ENCODE results near the gene ZNF157. TPM values are rescaled to one million over a fixed set of nuclear protein-coding genes. Genes with fewer than 3 reads are reported as not detected.

Gene ZNF157
- total RNA-seq, 1 experiment from 2014 or later, result 0.07 TPM

DNA sequence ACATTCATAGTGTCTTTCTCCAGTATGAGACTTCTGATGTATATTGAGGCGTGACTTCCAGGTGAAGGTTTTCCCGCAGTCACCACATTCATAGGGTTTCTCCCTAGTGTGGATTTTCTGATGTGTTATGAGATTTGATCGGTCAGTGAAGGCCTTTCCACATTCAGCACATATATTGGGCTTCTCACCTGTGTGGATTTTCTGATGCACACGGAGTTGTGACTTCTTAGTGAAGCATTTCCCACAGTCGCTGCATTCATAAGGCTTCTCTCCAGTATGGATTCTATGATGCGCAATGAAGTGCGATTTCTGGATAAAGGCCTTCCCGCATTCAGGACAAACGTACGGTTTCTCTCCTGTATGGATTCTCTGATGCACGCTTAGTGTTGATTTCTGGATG is 77.2 kb downstream of the ZNF157 start:
- Histone ChIP-seq H3K4me3 (ENCODE audit: low read length) (no peak overlapping the region), H4K20me1 (ENCODE audit: low read length) (no peaks in the 10 kb centered on the region), H3K4me1 (ENCODE audit: insufficient read depth, low read length) (peaks cover 9% of the 10 kb centered on the region; the same call in 1 of the 2 replicates), H3K27me3 (ENCODE audit: low read length) (no peaks in the 10 kb centered on the region), H2AFZ (ENCODE audit: low read length) (no peak overlapping the region), H3K79me2 (ENCODE audit: low read length) (no peaks in the 10 kb centered on the region), H3K36me3 (ENCODE audit: low read depth, low read length) (peaks cover 44% of the 10 kb centered on the region), H3F3A (ENCODE audit: low read length, unreplicated experiment) (no peaks in the 10 kb centered on the region), H3K9me2 (replicated peaks; ENCODE audit: low read length) (no peaks in the 10 kb centered on the region), H3K27ac (ENCODE audit: low read length) (peak overlapping the region; percentile 75), H3K9ac (ENCODE audit: low read length) (no peak overlapping the region), H3K9me3 (ENCODE audit: low read length) (peaks cover 23% of the 10 kb centered on the region; the same call in 1 of the 2 replicates), H3K4me2 (ENCODE audit: low read length) (no peak overlapping the region)
- no TSS peak for BruUV-seq (replicated peaks)
- ATAC-seq (no peak), DNase-seq (no peak)
- intact Hi-C loops (cut with micrococcal nuclease), result no loop called here
- CTCF ChIA-PET, result no interaction called here
- POLR2A ChIA-PET (ENCODE audit: unreplicated experiment), result no interaction called here
- TF ChIP-seq, protein P1, sequence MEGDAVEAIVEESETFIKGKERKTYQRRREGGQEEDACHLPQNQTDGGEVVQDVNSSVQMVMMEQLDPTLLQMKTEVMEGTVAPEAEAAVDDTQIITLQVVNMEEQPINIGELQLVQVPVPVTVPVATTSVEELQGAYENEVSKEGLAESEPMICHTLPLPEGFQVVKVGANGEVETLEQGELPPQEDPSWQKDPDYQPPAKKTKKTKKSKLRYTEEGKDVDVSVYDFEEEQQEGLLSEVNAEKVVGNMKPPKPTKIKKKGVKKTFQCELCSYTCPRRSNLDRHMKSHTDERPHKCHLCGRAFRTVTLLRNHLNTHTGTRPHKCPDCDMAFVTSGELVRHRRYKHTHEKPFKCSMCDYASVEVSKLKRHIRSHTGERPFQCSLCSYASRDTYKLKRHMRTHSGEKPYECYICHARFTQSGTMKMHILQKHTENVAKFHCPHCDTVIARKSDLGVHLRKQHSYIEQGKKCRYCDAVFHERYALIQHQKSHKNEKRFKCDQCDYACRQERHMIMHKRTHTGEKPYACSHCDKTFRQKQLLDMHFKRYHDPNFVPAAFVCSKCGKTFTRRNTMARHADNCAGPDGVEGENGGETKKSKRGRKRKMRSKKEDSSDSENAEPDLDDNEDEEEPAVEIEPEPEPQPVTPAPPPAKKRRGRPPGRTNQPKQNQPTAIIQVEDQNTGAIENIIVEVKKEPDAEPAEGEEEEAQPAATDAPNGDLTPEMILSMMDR (conservative IDR thresholded peaks at IDR 0.05; ENCODE audit: low read depth, low read length), result no peak
- TF ChIP-seq EZH2phosphoT487 (IDR thresholded peaks at IDR 0.05; ENCODE audit: borderline replicate concordance, low read length), result no peak
- TF ChIP-seq EZH2 (IDR thresholded peaks at IDR 0.05; ENCODE audit: low read length, unreplicated experiment), result no peak

DNA sequence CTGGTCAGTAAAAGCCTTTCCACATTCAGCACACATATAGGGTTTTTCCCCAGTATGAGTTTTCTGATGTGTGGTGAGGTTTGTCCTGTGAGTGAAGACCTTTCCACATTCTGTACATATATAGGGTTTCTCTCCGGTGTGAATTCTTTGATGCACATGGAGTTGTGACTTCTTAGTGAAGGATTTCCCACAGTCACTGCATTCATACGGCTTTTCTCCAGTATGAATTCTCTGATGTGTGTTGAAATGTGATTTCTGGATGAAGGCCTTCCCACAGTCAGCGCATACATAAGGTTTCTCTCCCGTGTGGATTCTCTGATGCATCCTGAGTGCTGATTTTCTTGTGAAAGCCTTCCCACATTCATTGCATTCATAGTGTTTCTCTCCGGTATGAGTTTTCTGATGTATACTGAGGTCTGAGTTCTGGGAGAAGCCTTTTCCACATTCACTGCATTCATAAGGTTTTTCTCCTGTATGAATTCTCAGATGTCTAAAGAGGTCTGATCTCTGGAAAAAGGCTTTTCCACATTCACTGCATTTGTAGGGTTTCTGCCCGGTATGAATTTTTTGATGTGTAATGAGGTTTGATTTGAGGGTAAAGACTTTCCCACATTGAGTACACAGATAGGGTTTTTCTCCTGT is 77.9 kb downstream of the ZNF157 start:
- DNase-seq (no peak), ATAC-seq (no peak)
- no peaks in the 10 kb centered on the region for H3K27me3 ChIP-seq (ENCODE audit: low read length)
- peaks cover 47% of the 10 kb centered on the region for H3K36me3 ChIP-seq (ENCODE audit: low read depth, low read length)
- no peak overlapping the region for H3K4me3 ChIP-seq (ENCODE audit: low read length)
- no peaks in the 10 kb centered on the region for H4K20me1 ChIP-seq (ENCODE audit: low read length)
- H3F3A ChIP-seq (ENCODE audit: low read length, unreplicated experiment), result no peaks in the 10 kb centered on the region
- peaks cover 9% of the 10 kb centered on the region; the same call in 1 of the 2 replicates for H3K4me1 ChIP-seq (ENCODE audit: insufficient read depth, low read length)
- intact Hi-C loops (cut with micrococcal nuclease), result no loop called here
- H3K4me2 ChIP-seq (ENCODE audit: low read length), result no peak overlapping the region
- peaks cover 23% of the 10 kb centered on the region; the same call in 1 of the 2 replicates for H3K9me3 ChIP-seq (ENCODE audit: low read length)
- TF ChIP-seq EZH2 (IDR thresholded peaks at IDR 0.05; ENCODE audit: low read length, unreplicated experiment) (no peak), EZH2phosphoT487 (IDR thresholded peaks at IDR 0.05; ENCODE audit: borderline replicate concordance, low read length) (no peak)
- TF ChIP-seq, protein P1 (conservative IDR thresholded peaks at IDR 0.05; ENCODE audit: low read depth, low read length), result no peak
- H2AFZ ChIP-seq (ENCODE audit: low read length), result no peak overlapping the region
- no peak overlapping the region for H3K9ac ChIP-seq (ENCODE audit: low read length)
- no peaks in the 10 kb centered on the region for H3K79me2 ChIP-seq (ENCODE audit: low read length)
- H3K9me2 ChIP-seq (replicated peaks; ENCODE audit: low read length), result no peaks in the 10 kb centered on the region
- no TSS peak for BruUV-seq (replicated peaks)
- CTCF ChIA-PET, result no interaction called here
- H3K27ac ChIP-seq (ENCODE audit: low read length), result no peak overlapping the region
- POLR2A ChIA-PET (ENCODE audit: unreplicated experiment), result no interaction called here

DNA sequence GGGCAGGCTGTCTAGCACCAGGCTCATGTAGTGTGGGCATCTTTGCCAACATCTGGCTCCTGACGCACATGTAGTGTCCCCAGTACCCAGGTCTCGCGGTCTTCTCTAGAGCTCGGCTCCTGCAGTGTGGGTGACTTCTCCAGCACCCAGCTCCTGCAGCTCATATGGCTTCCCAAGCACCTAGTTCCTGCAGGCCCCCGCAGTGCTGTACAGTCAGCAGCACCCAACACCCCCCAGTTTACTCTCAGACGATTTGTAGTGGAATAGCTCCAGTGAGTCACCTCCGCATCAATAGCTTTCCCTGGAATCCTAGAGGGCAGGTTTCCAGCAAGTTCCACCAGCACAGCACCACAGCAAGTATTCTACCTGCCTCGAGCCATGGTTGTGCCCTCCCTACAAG is 81.7 kb downstream of the ZNF157 start:
- Histone ChIP-seq H3K27me3 (ENCODE audit: low read length) (no peaks in the 10 kb centered on the region), H3K9ac (ENCODE audit: low read length) (no peak overlapping the region), H3K4me2 (ENCODE audit: low read length) (no peak overlapping the region), H3K4me3 (ENCODE audit: low read length) (no peak overlapping the region), H3K9me2 (replicated peaks; ENCODE audit: low read length) (no peaks in the 10 kb centered on the region), H3F3A (ENCODE audit: low read length, unreplicated experiment) (no peaks in the 10 kb centered on the region), H4K20me1 (ENCODE audit: low read length) (no peaks in the 10 kb centered on the region), H3K9me3 (ENCODE audit: low read length) (peaks cover 23% of the 10 kb centered on the region; the same call in 1 of the 2 replicates), H3K4me1 (ENCODE audit: insufficient read depth, low read length) (0 out of 2 replicates have a peak, but pooled peaks cover 5% of the 10 kb centered on the region), H3K79me2 (ENCODE audit: low read length) (no peaks in the 10 kb centered on the region), H2AFZ (ENCODE audit: low read length) (no peak overlapping the region), H3K27ac (ENCODE audit: low read length) (no peak overlapping the region), H3K36me3 (ENCODE audit: low read depth, low read length) (peaks cover 62% of the 10 kb centered on the region)
- intact Hi-C loops (cut with micrococcal nuclease), result no loop called here
- BruUV-seq (replicated peaks), result no TSS peak
- TF ChIP-seq EZH2 (IDR thresholded peaks at IDR 0.05; ENCODE audit: low read length, unreplicated experiment) (no peak), EZH2phosphoT487 (IDR thresholded peaks at IDR 0.05; ENCODE audit: borderline replicate concordance, low read length) (no peak)
- TF ChIP-seq, protein P1 (conservative IDR thresholded peaks at IDR 0.05; ENCODE audit: low read depth, low read length), result no peak
- peak; percentile 5 for DNase-seq
- POLR2A ChIA-PET (ENCODE audit: unreplicated experiment), result no interaction called here
- no peak for ATAC-seq
- CTCF ChIA-PET, result no interaction called here

Data from PC-3 (cell line).